HEK293 (cell line): Measurements from ENCODE around the gene ZFYVE28.

Source experiments
- CTCF ChIA-PET: fragments of 350-600 bp; formaldehyde crosslinking; extraction: SDS; loops from one replicate; lab custom pipeline; 2021; ENCODE audit warnings: antibody characterized with exemption; lab: Yijun Ruan, JAX
- POLR2A ChIA-PET: fragments of 300-600 bp; formaldehyde crosslinking; extraction: SDS; loops from one replicate; lab custom pipeline; 2020; ENCODE audit warnings: antibody characterized with exemption, inconsistent platforms; lab: Yijun Ruan, JAX
- H3K27ac ChIP-seq: fragments of 200-500 bp; sonication (Bioruptor generic); 2 replicates; pipeline ENCODE4 v1.5.1; 2014; ENCODE audit warnings: low read depth, low read length, control low read depth, inconsistent platforms; ENCODE audit errors: extremely low read depth
- H3K36me3 ChIP-seq, 2 experiments: fragments of 200-500 bp in 1 of 2; sonication (Bioruptor generic) in 1 of 2; 1 replicate in 1 of 2; 2 replicates in 1 of 2; pipeline ENCODE4 v1.5.1; 2014 to 2017; ENCODE audit warnings: inconsistent platforms in 2 of 2, low read length in 2 of 2; ENCODE audit not compliant: control insufficient read depth in 2 of 2, insufficient read depth in 1 of 2
- H3K4me1 ChIP-seq: fragments of 200-500 bp; sonication (Bioruptor generic); 2 replicates; pipeline ENCODE4 v1.5.1; 2014; ENCODE audit warnings: mild to moderate bottlenecking, low read length, inconsistent platforms; ENCODE audit not compliant: control insufficient read depth, insufficient read depth
- H3K4me3 ChIP-seq: 2 replicates; pipeline ENCODE4 v1.5.1; 2011; ENCODE audit warnings: low read depth, mild to moderate bottlenecking, control low read depth, low read length, moderate library complexity
- H3K9me3 ChIP-seq: fragments of 200-500 bp; sonication (Bioruptor generic); 2 replicates; pipeline ENCODE4 v1.5.1; 2014; ENCODE audit warnings: low read depth, low read length, inconsistent platforms; ENCODE audit not compliant: control insufficient read depth, insufficient read depth
- KLF10 ChIP-seq: fragments of 450-650 bp; IDR thresholded peaks from 2 replicates; pipeline ENCODE4 v1.5.1; 2018; ENCODE audit warnings: missing biosample characterization, mild to moderate bottlenecking, missing genetic modification characterization
- KLF8 ChIP-seq: fragments of 450-650 bp; formaldehyde crosslinking; IDR thresholded peaks from 2 replicates; pipeline ENCODE4 v1.5.1; 2016; ENCODE audit warnings: missing biosample characterization, missing genetic modification characterization
- MEIS1 ChIP-seq: sonication (generic); formaldehyde crosslinking; IDR thresholded peaks from 2 replicates; pipeline ENCODE4 v1.8.1; 2022; ENCODE audit warnings: missing genetic modification reagents, mild to moderate bottlenecking, borderline replicate concordance
- SALL2 ChIP-seq: fragments of 450-650 bp; formaldehyde crosslinking; IDR thresholded peaks from 2 replicates; pipeline ENCODE4 v1.5.0; 2017; ENCODE audit warnings: missing biosample characterization, mild to moderate bottlenecking, missing genetic modification characterization, borderline replicate concordance
- TCF7L2 ChIP-seq: IDR thresholded peaks from 2 replicates; pipeline ENCODE4 v1.6.1; 2011; ENCODE audit warnings: low read depth, mild to moderate bottlenecking, inconsistent platforms, low read length, moderate library complexity, borderline replicate concordance
- TSHZ1 ChIP-seq: fragments of 450-650 bp; formaldehyde crosslinking; IDR thresholded peaks from 2 replicates; pipeline ENCODE4 v1.5.1; 2016; ENCODE audit warnings: missing biosample characterization, missing genetic modification characterization, borderline replicate concordance
- ZBTB26 ChIP-seq: fragments of 450-650 bp; formaldehyde crosslinking; optimal IDR thresholded peaks from 2 replicates; pipeline ENCODE3; 2016; ENCODE audit warnings: missing biosample characterization, mild to moderate bottlenecking, missing genetic modification characterization
- ZNF114 ChIP-seq: fragments of 450-650 bp; formaldehyde crosslinking; IDR thresholded peaks from 2 replicates; pipeline ENCODE4 v1.5.0; 2017; ENCODE audit warnings: missing biosample characterization, missing genetic modification characterization
- ZNF138 ChIP-seq: fragments of 450-650 bp; formaldehyde crosslinking; IDR thresholded peaks from 2 replicates; pipeline ENCODE4 v1.5.1; 2016; ENCODE audit warnings: missing biosample characterization, missing genetic modification characterization, borderline replicate concordance
- ZNF146 ChIP-seq: fragments of 450-650 bp; formaldehyde crosslinking; IDR thresholded peaks from 2 replicates; pipeline ENCODE4 v1.5.1; 2016; ENCODE audit warnings: missing biosample characterization, missing genetic modification characterization
- ZNF311 ChIP-seq: fragments of 450-650 bp; formaldehyde crosslinking; IDR thresholded peaks from 2 replicates; pipeline ENCODE4 v1.5.1; 2017; ENCODE audit warnings: missing biosample characterization, missing genetic modification characterization, borderline replicate concordance
- ZNF354C ChIP-seq: fragments of 450-650 bp; formaldehyde crosslinking; IDR thresholded peaks from 2 replicates; pipeline ENCODE4 v1.5.1; 2016; ENCODE audit warnings: missing biosample characterization, missing genetic modification characterization, low read depth, borderline replicate concordance
- ZNF426 ChIP-seq: fragments of 450-650 bp; formaldehyde crosslinking; IDR thresholded peaks from 2 replicates; pipeline ENCODE4 v1.5.1; 2017; ENCODE audit warnings: missing biosample characterization, missing genetic modification characterization, mild to moderate bottlenecking, inconsistent platforms, moderate library complexity
- ZNF433 ChIP-seq: fragments of 450-650 bp; formaldehyde crosslinking; IDR thresholded peaks from 2 replicates; pipeline ENCODE4 v1.5.1; 2016; ENCODE audit warnings: missing biosample characterization, missing genetic modification characterization, low read depth
- ZNF473 ChIP-seq: fragments of 450-650 bp; formaldehyde crosslinking; IDR thresholded peaks from 2 replicates; pipeline ENCODE4 v1.5.1; 2017; ENCODE audit warnings: missing biosample characterization, missing genetic modification characterization
- ZNF521 ChIP-seq: fragments of 450-650 bp; formaldehyde crosslinking; IDR thresholded peaks from 2 replicates; pipeline ENCODE4 v1.5.1; 2017; ENCODE audit warnings: missing biosample characterization, mild to moderate bottlenecking, missing genetic modification characterization
- ZNF529 ChIP-seq: fragments of 450-650 bp; formaldehyde crosslinking; IDR thresholded peaks from 2 replicates; pipeline ENCODE4 v1.5.1; 2017; ENCODE audit warnings: missing genetic modification characterization, missing biosample characterization; ENCODE audit not compliant: insufficient replicate concordance
- ZNF585B ChIP-seq: fragments of 450-650 bp; formaldehyde crosslinking; IDR thresholded peaks from 2 replicates; pipeline ENCODE4 v1.5.1; 2016; ENCODE audit warnings: missing biosample characterization, missing genetic modification characterization
- ZNF629 ChIP-seq: fragments of 450-650 bp; formaldehyde crosslinking; IDR thresholded peaks from 2 replicates; pipeline ENCODE4 v1.5.1; 2017; ENCODE audit warnings: missing biosample characterization, missing genetic modification characterization
- ZNF654 ChIP-seq: fragments of 450-650 bp; formaldehyde crosslinking; IDR thresholded peaks from 2 replicates; pipeline ENCODE4 v1.5.1; 2016; ENCODE audit warnings: low read depth, missing biosample characterization, missing genetic modification characterization
- ZNF660 ChIP-seq: fragments of 450-650 bp; IDR thresholded peaks from 2 replicates; pipeline ENCODE4 v1.5.1; 2018; ENCODE audit warnings: missing biosample characterization, mild to moderate bottlenecking, missing genetic modification characterization
- ZNF670 ChIP-seq: fragments of 450-650 bp; formaldehyde crosslinking; IDR thresholded peaks from 2 replicates; pipeline ENCODE4 v1.5.1; 2016; ENCODE audit warnings: missing biosample characterization, missing genetic modification characterization, low read depth
- ZNF747 ChIP-seq: fragments of 450-650 bp; formaldehyde crosslinking; IDR thresholded peaks from 2 replicates; pipeline ENCODE4 v1.5.1; 2016; ENCODE audit warnings: missing biosample characterization, missing genetic modification characterization
- ZNF791 ChIP-seq: fragments of 450-650 bp; formaldehyde crosslinking; IDR thresholded peaks from 2 replicates; pipeline ENCODE4 v1.5.1; 2016; ENCODE audit warnings: missing biosample characterization, missing genetic modification characterization
- ZSCAN23 ChIP-seq: fragments of 450-650 bp; formaldehyde crosslinking; IDR thresholded peaks from 2 replicates; pipeline ENCODE4 v1.5.1; 2016; ENCODE audit warnings: missing biosample characterization, missing genetic modification characterization
- ZSCAN30 ChIP-seq: fragments of 450-650 bp; IDR thresholded peaks from 2 replicates; pipeline ENCODE4 v1.5.1; 2018; ENCODE audit warnings: missing biosample characterization, mild to moderate bottlenecking, missing genetic modification characterization, moderate library complexity
- TF ChIP-seq, protein P1 (sequence below): fragments of 450-650 bp; formaldehyde crosslinking; IDR thresholded peaks from 2 replicates; pipeline ENCODE4 v1.5.1; 2016; ENCODE audit warnings: missing biosample characterization, missing genetic modification characterization

The ZFYVE28 gene

GRCh38 chr4:2295900-2296442 is 122.5 kb downstream of the ZFYVE28 start (continued):
- TF ChIP-seq ZNF433 (tag by site-specific recombination) = no peak
- TF ChIP-seq ZNF585B (tag by site-specific recombination) = no peak
- TF ChIP-seq ZNF138 = no peak
- no peak for TF ChIP-seq ZNF426 (tag by site-specific recombination)
- TF ChIP-seq ZNF660 (tag by site-specific recombination) = no peak
- no peak for TF ChIP-seq KLF8
- TF ChIP-seq ZBTB26 (tag by site-specific recombination) = no peak
- TF ChIP-seq ZNF747 = no peak

DNA sequence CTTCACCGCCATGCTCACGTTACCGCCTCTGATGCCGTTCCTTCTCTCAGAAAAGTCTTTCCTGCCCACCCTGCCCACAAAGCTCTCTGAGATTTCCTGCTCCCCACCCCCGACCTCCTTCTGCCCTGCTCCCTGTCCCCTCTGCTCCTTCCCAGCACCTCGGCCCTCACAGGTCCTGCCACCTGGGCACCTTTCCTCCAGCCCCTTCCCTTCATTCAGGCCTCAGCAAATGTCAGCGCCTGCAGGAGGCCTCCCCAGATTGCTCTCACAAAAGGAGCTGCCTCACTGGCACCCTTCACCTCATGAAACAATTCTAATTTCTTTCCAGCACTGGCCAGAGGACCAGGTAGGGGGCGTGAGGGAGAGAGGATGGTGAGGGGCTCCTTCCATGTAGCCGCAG is 122.9 kb downstream of the ZFYVE28 start:
- no peaks in the 10 kb centered on the region for H3K36me3 ChIP-seq
- TF ChIP-seq ZNF629 (tag by site-specific recombination) (no peak), ZNF146 (no peak), ZNF529 (tag by site-specific recombination) (no peak), KLF10 (no peak), SALL2 (tag by site-specific recombination) (no peak)
- TF ChIP-seq, all 188 proteins: peak for 0
- H3K27ac ChIP-seq = no peak overlapping the region
- H3K4me3 ChIP-seq = no peak overlapping the region
- ChIA-PET CTCF (interaction anchor here (0.7 to 0.9 kb wide), 2 partner anchors 10 to 12 kb away, joined by 3 read pairs; no protein-coding TSS in a partner anchor), POLR2A (no interaction called here)
- no peaks in the 10 kb centered on the region for H3K9me3 ChIP-seq
- no peaks in the 10 kb centered on the region for H3K4me1 ChIP-seq

- TF ChIP-seq ZNF585B (tag by site-specific recombination) (no peak), ZSCAN23 (tag by site-specific recombination) (no peak), ZNF521 (tag by site-specific recombination) (no peak), ZNF311 (no peak), ZNF426 (tag by site-specific recombination) (no peak), ZNF654 (tag by site-specific recombination) (no peak), ZNF791 (no peak), ZNF354C (tag by site-specific recombination) (no peak), ZNF629 (tag by site-specific recombination) (no peak), MEIS1 (CRISPR knock-in tag) (no peak), ZNF473 (no peak), ZNF670 (tag by site-specific recombination) (no peak), TSHZ1 (tag by site-specific recombination) (no peak), TCF7L2 (no peak), ZSCAN30 (tag by site-specific recombination) (no peak), ZNF114 (tag by site-specific recombination) (no peak)
- TF ChIP-seq, protein P1, sequence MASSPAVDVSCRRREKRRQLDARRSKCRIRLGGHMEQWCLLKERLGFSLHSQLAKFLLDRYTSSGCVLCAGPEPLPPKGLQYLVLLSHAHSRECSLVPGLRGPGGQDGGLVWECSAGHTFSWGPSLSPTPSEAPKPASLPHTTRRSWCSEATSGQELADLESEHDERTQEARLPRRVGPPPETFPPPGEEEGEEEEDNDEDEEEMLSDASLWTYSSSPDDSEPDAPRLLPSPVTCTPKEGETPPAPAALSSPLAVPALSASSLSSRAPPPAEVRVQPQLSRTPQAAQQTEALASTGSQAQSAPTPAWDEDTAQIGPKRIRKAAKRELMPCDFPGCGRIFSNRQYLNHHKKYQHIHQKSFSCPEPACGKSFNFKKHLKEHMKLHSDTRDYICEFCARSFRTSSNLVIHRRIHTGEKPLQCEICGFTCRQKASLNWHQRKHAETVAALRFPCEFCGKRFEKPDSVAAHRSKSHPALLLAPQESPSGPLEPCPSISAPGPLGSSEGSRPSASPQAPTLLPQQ (tag by site-specific recombination) = no peak
- Histone ChIP-seq H3K4me1 (no peaks in the 10 kb centered on the region), H3K36me3 (no peaks in the 10 kb centered on the region), H3K9me3 (no peaks in the 10 kb centered on the region), H3K27ac (no peak overlapping the region), H3K4me3 (no peak overlapping the region)
- ChIA-PET CTCF (no interaction called here), POLR2A (no interaction called here)
Observed at GRCh38 chr4:2292646-2293108, 125.8 kb downstream of the ZFYVE28 start.
